ENCODE results near the gene PRRG4. TPM values are rescaled to one million over a fixed set of nuclear protein-coding genes. Genes with fewer than 3 reads are reported as not detected.
A peak's percentile ranks its signal among the peaks of the same experiment; 100 is the strongest.

The PRRG4 gene
- total RNA-seq, 1 experiment from 2014 or later, result 1.2 TPM

DNA sequence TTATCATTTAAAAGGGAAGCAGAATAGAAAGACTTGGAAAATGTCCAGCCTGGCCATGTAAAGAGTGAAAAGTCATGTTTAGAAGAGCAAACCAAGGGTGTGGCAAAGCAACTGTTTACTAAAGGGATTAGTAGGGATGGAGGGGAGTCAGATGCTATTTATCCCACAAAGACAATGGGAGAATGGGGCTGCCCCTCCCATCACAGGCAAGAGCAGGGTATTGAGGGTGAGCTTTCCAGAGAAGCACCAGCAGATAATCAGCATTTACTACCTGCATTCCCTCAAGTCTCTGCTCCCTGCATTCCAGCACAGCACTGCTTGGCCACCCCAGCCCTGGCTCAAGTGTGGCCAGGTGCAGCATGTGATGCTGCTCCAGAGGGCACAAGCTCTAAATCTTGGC is 44.4 kb downstream of the PRRG4 start:
- no peaks in the 10 kb centered on the region for H3K23me2 ChIP-seq (ENCODE audit: insufficient read length, low read depth, low read length, poor library complexity, severe bottlenecking)
- no peaks in the 10 kb centered on the region for H3K9me3 ChIP-seq (ENCODE audit: control insufficient read depth, low read depth, low read length)
- no peak overlapping the region for H3K27ac ChIP-seq (ENCODE audit: insufficient read length, low read depth, low read length)
- H4K8ac ChIP-seq (replicated peaks; ENCODE audit: insufficient read length, low read depth, low read length), result no peak overlapping the region
- no peak overlapping the region for H4K5ac ChIP-seq (ENCODE audit: insufficient read length, low read depth, low read length)
- H2BK120ac ChIP-seq (ENCODE audit: low read depth, low read length, poor library complexity, severe bottlenecking), result no peak overlapping the region
- no peak overlapping the region for H3K14ac ChIP-seq (ENCODE audit: insufficient read depth, low read length)
- no peaks in the 10 kb centered on the region for H3K79me1 ChIP-seq (ENCODE audit: insufficient read depth, low read depth, low read length, poor library complexity, severe bottlenecking)
- no peaks in the 10 kb centered on the region for H3K4me1 ChIP-seq (ENCODE audit: insufficient read depth, low read length)
- no peak overlapping the region for H2AK5ac ChIP-seq (ENCODE audit: insufficient read length, low read length)
- peaks cover 9 to 14% of the 10 kb centered on the region in 2 experiments for H3K9me3 Mint-ChIP-seq
- H3K56ac ChIP-seq (ENCODE audit: insufficient read length, low read depth, low read length), result no peak overlapping the region
- H4K20me1 ChIP-seq (ENCODE audit: control insufficient read depth, insufficient read depth, insufficient read length), result no peaks in the 10 kb centered on the region
- no peak overlapping the region for H3K4me2 ChIP-seq (ENCODE audit: insufficient read depth, insufficient read length, low read length)
- H3K23ac ChIP-seq (ENCODE audit: insufficient read length, low read depth, low read length), result no peak overlapping the region
- peaks cover 17 to 23% of the 10 kb centered on the region in 2 experiments for H3K4me1 Mint-ChIP-seq
- no peak overlapping the region for H2AFZ ChIP-seq (ENCODE audit: low read length)
- no peaks in the 10 kb centered on the region; the same call in 1 of the 2 replicates for H3K27me3 Mint-ChIP-seq (ENCODE audit: low read depth)
- H2BK12ac ChIP-seq (ENCODE audit: insufficient read length, low read depth, low read length), result no peak overlapping the region
- no peak overlapping the region for H2BK20ac ChIP-seq (ENCODE audit: low read depth, low read length, poor library complexity, severe bottlenecking)
- no peak overlapping the region for H3K18ac ChIP-seq (ENCODE audit: insufficient read length, low read depth, low read length)
- H3K36me3 Mint-ChIP-seq (ENCODE audit: insufficient read depth in 1 of 3, low read depth in 3 of 3), result peaks cover 0 to 14% (median 2%) of the 10 kb centered on the region in 3 experiments; a peak in 4 of 7 replicates
- H3K9ac ChIP-seq (ENCODE audit: extremely low read depth, insufficient read length, low read length), result no peak overlapping the region
- DNase-seq, result no peak
- H3K4me3 Mint-ChIP-seq, result no peak overlapping the region
- H4K91ac ChIP-seq (ENCODE audit: insufficient read length, low read depth, low read length), result no peak overlapping the region
- H3K27ac Mint-ChIP-seq, result peak overlapping the region in 2 of 3 experiments; percentile 37 to 73; a peak in 3 of 7 replicates
- no peak overlapping the region for H2BK15ac ChIP-seq (ENCODE audit: low read depth, low read length)
- TF ChIP-seq, protein P1, sequence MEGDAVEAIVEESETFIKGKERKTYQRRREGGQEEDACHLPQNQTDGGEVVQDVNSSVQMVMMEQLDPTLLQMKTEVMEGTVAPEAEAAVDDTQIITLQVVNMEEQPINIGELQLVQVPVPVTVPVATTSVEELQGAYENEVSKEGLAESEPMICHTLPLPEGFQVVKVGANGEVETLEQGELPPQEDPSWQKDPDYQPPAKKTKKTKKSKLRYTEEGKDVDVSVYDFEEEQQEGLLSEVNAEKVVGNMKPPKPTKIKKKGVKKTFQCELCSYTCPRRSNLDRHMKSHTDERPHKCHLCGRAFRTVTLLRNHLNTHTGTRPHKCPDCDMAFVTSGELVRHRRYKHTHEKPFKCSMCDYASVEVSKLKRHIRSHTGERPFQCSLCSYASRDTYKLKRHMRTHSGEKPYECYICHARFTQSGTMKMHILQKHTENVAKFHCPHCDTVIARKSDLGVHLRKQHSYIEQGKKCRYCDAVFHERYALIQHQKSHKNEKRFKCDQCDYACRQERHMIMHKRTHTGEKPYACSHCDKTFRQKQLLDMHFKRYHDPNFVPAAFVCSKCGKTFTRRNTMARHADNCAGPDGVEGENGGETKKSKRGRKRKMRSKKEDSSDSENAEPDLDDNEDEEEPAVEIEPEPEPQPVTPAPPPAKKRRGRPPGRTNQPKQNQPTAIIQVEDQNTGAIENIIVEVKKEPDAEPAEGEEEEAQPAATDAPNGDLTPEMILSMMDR (conservative IDR thresholded peaks at IDR 0.05), result no peak
- H2BK5ac ChIP-seq (ENCODE audit: insufficient read length, low read length), result no peak overlapping the region
- no peaks in the 10 kb centered on the region for H3K27me3 ChIP-seq (ENCODE audit: insufficient read depth, low read length)
- H3T11ph ChIP-seq (ENCODE audit: low read length), result no peak overlapping the region
- no peaks in the 10 kb centered on the region for H3K79me2 ChIP-seq (ENCODE audit: insufficient read depth, low read length)
- H3K4ac ChIP-seq (ENCODE audit: low read depth, low read length), result no peak overlapping the region

Measured in H9 (cell line).